ENCODE measurements around the gene ZNF185. TPM values are rescaled to one million over a fixed set of nuclear protein-coding genes. Genes with fewer than 3 reads are reported as not detected.

ZNF185 gene
- total RNA-seq, 1 experiment from 2014 or later = 11.3 TPM

DNA sequence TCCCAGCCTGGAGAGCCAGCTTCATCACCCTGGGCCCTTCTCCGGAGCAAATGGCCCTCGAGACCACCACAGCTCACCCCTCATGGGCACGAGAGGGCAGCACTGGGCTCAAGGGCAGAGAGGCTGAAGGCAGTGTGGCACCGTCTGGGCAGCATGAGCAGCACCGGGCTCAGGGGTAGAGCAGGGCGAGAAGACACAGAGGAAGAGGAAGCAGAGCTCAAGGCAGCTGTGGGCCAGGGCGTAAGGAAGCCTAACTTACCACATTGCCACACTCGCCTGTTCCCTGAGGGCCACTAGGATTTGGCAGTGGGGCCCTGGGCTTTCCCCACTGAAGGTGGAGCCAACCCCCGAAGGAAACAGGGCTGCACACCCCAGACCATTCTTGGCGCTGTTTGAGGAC is 15.5 kb downstream of the ZNF185 start:
- H2BK12ac ChIP-seq (ENCODE audit: insufficient read length, low read depth, low read length) = no peak overlapping the region
- no peak overlapping the region for H3K4me2 ChIP-seq (ENCODE audit: insufficient read depth, insufficient read length, low read length)
- H2BK15ac ChIP-seq (ENCODE audit: low read depth, low read length) = no peak overlapping the region
- no peaks in the 10 kb centered on the region for H3K27me3 ChIP-seq (ENCODE audit: insufficient read depth, low read length)
- H3K79me2 ChIP-seq (ENCODE audit: insufficient read depth, low read length) = no peaks in the 10 kb centered on the region
- Mint-ChIP-seq H3K4me3 (no peak overlapping the region), H3K9me3 (peaks cover 65 to 77% of the 10 kb centered on the region in 2 experiments), H3K27ac (no peak overlapping the region; a peak in 1 of 7 replicates), H3K36me3 (ENCODE audit: insufficient read depth in 1 of 3, low read depth in 3 of 3) (peaks cover 0 to under 1% (median 0%) of the 10 kb centered on the region in 3 experiments; a peak in 2 of 7 replicates), H3K4me1 (peaks cover 6 to 16% of the 10 kb centered on the region in 2 experiments; a peak in 3 of 4 replicates), H3K27me3 (ENCODE audit: low read depth) (no peaks in the 10 kb centered on the region)
- H3K9ac ChIP-seq (ENCODE audit: extremely low read depth, insufficient read length, low read length) = no peak overlapping the region
- H3K4me1 ChIP-seq (ENCODE audit: insufficient read depth, low read length) = no peaks in the 10 kb centered on the region
- WGBS (ENCODE audit: extremely low coverage, insufficient read length, low lambda C conversion rate) = no CpG with 5 or more reads among the region's 10 CpGs
- no peak overlapping the region for H2BK20ac ChIP-seq (ENCODE audit: low read depth, low read length, poor library complexity, severe bottlenecking)
- no peak overlapping the region for H2AK5ac ChIP-seq (ENCODE audit: insufficient read length, low read length)
- H3K4ac ChIP-seq (ENCODE audit: low read depth, low read length) = no peak overlapping the region
- no peaks in the 10 kb centered on the region for H3K79me1 ChIP-seq (ENCODE audit: insufficient read depth, low read depth, low read length, poor library complexity, severe bottlenecking)
- TF ChIP-seq, protein P1, sequence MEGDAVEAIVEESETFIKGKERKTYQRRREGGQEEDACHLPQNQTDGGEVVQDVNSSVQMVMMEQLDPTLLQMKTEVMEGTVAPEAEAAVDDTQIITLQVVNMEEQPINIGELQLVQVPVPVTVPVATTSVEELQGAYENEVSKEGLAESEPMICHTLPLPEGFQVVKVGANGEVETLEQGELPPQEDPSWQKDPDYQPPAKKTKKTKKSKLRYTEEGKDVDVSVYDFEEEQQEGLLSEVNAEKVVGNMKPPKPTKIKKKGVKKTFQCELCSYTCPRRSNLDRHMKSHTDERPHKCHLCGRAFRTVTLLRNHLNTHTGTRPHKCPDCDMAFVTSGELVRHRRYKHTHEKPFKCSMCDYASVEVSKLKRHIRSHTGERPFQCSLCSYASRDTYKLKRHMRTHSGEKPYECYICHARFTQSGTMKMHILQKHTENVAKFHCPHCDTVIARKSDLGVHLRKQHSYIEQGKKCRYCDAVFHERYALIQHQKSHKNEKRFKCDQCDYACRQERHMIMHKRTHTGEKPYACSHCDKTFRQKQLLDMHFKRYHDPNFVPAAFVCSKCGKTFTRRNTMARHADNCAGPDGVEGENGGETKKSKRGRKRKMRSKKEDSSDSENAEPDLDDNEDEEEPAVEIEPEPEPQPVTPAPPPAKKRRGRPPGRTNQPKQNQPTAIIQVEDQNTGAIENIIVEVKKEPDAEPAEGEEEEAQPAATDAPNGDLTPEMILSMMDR (conservative IDR thresholded peaks at IDR 0.05) = no peak
- H3K56ac ChIP-seq (ENCODE audit: insufficient read length, low read depth, low read length) = no peak overlapping the region
- no peak overlapping the region for H3K27ac ChIP-seq (ENCODE audit: insufficient read length, low read depth, low read length)
- H3K23ac ChIP-seq (ENCODE audit: insufficient read length, low read depth, low read length) = no peak overlapping the region
- no peak overlapping the region for H4K91ac ChIP-seq (ENCODE audit: insufficient read length, low read depth, low read length)
- no peak overlapping the region for H4K8ac ChIP-seq (replicated peaks; ENCODE audit: insufficient read length, low read depth, low read length)
- H2BK5ac ChIP-seq (ENCODE audit: insufficient read length, low read length) = no peak overlapping the region
- H3K14ac ChIP-seq (ENCODE audit: insufficient read depth, low read length) = no peak overlapping the region
- peaks cover 32% of the 10 kb centered on the region for H3K9me3 ChIP-seq (ENCODE audit: control insufficient read depth, low read depth, low read length)
- H2AFZ ChIP-seq (ENCODE audit: low read length) = no peak overlapping the region
- no peak overlapping the region for H3K18ac ChIP-seq (ENCODE audit: insufficient read length, low read depth, low read length)
- DNase-seq = no peak
- no peaks in the 10 kb centered on the region for H3K23me2 ChIP-seq (ENCODE audit: insufficient read length, low read depth, low read length, poor library complexity, severe bottlenecking)
- no peak overlapping the region for H4K5ac ChIP-seq (ENCODE audit: insufficient read length, low read depth, low read length)
- no peaks in the 10 kb centered on the region for H4K20me1 ChIP-seq (ENCODE audit: control insufficient read depth, insufficient read depth, insufficient read length)
- H3T11ph ChIP-seq (ENCODE audit: low read length) = no peak overlapping the region
- no peak overlapping the region for H2BK120ac ChIP-seq (ENCODE audit: low read depth, low read length, poor library complexity, severe bottlenecking)

Measured in H9 (cell line).